Tibial nerve (tissue), 4 donors: Measurements from ENCODE around the gene CRB1. TPM values are rescaled to one million over a fixed set of nuclear protein-coding genes. Genes with fewer than 3 reads are reported as not detected.

Experiments
- DNase-seq, 2 donors: peaks; one replicate each; pipeline ENCODE4 v3.0.0-alpha.2; 2019; ENCODE audit warnings: low spot score in 2 of 2
- H3K27ac ChIP-seq, 4 donors: fragments of 200-600 bp; sonication (generic) in 3 of 4; one replicate each; pipeline ENCODE4 v1.5.1; 2017 to 2019; ENCODE audit warnings: mild to moderate bottlenecking in 1 of 4
- H3K27me3 ChIP-seq, 2 donors: fragments of 200-600 bp; sonication (generic) in 1 of 2; one replicate each; pipeline versions ENCODE4 v1.5.1 to v1.6.0; 2017 to 2019
- H3K36me3 ChIP-seq, 3 donors: fragments of 200-600 bp; sonication (generic); one replicate each; pipeline ENCODE4 v1.5.1; 2018 to 2019
- H3K4me1 ChIP-seq, 4 donors: fragments of 200-600 bp; sonication (generic) in 3 of 4; one replicate each; pipeline ENCODE4 v1.5.1; 2017 to 2019
- H3K4me3 ChIP-seq, 4 donors: fragments of 200-600 bp; sonication (generic) in 3 of 4; one replicate each; pipeline ENCODE4 v1.5.1; 2017 to 2019; ENCODE audit warnings: mild to moderate bottlenecking in 1 of 4, moderate library complexity in 1 of 4
- H3K9me3 ChIP-seq, 4 donors: fragments of 200-600 bp; sonication (generic) in 3 of 4; one replicate each; pipeline ENCODE4 v1.5.1; 2017 to 2019
- CTCF ChIP-seq, 5 experiments: fragments of 200-600 bp in 3 of 5; fragments of 450-650 bp in 2 of 5; sonication (generic) in 3 of 5; IDR thresholded peaks; one replicate each; pipeline ENCODE4 v1.5.1; 2016 to 2019; ENCODE audit warnings: antibody characterized with exemption in 5 of 5, mild to moderate bottlenecking in 3 of 5, moderate library complexity in 2 of 5
- EP300 ChIP-seq, 2 donors: sonication (generic); formaldehyde crosslinking; IDR thresholded peaks; one replicate each; pipeline ENCODE4 v1.6.1; 2017; ENCODE audit warnings: antibody characterized with exemption in 2 of 2, mild to moderate bottlenecking in 1 of 2
- POLR2A ChIP-seq, 2 donors: fragments of 450-650 bp; IDR thresholded peaks; one replicate each; pipeline ENCODE4 v1.6.1; 2017; ENCODE audit warnings: antibody characterized with exemption in 2 of 2, mild to moderate bottlenecking in 2 of 2, moderate library complexity in 2 of 2
- WGBS, 2 donors: methylation state at CpG; one replicate each; pipeline ENCODE4 v1.1.5; 2018; 5-methylcytosine and 5-hydroxymethylcytosine counted together
- total RNA-seq, 4 donors: library from RNA; depleted of rRNA; stranded (reverse); fragments of >200 nt; gene quantifications; one replicate each; pipeline ENCODE4 v1.1.0, GENCODE V29; 2016

Gene CRB1
- total RNA-seq, 4 donors from 2014 or later = 0.60 to 4.0 (median 1.7) TPM

DNA sequence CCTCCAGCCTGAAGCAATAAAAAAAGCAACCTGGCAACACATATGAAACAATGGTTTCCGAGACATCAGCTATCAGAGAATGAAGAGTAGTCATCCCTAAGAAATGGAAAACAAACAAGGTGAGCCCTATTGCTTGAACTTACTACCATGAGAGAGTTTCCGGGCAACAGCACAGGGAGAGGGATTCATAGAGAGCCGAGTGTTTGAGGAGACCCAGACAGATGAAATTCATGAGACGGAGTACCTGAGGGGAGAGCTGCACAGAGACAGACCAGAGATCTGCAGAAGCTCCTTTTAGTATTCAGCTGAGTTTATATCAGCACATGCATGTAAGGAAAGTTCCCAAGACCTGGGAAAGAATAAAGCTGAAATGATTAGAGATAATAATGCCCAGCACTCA, 19.8 kb downstream of the CRB1 start:
- 76 to 77% methylated on average over 4 of the region's 4 CpGs for WGBS, 2 donors
- H3K4me1 ChIP-seq = no peaks in the 10 kb centered on the region
- no peak overlapping the region for H3K4me3 ChIP-seq
- no peaks in the 10 kb centered on the region for H3K36me3 ChIP-seq
- no peaks in the 10 kb centered on the region for H3K27me3 ChIP-seq
- no peak for DNase-seq
- H3K9me3 ChIP-seq = no peaks in the 10 kb centered on the region
- no peak overlapping the region for H3K27ac ChIP-seq
- no peak for TF ChIP-seq CTCF (IDR thresholded peaks at IDR 0.05)
- no peak for TF ChIP-seq EP300 (IDR thresholded peaks at IDR 0.05)
- TF ChIP-seq POLR2A (IDR thresholded peaks at IDR 0.05) = no peak

GRCh38 chr1:197302775-197303174, 34.7 kb downstream of the CRB1 start:
- no peak overlapping the region for H3K27ac ChIP-seq
- H3K9me3 ChIP-seq = no peaks in the 10 kb centered on the region
- DNase-seq = no peak
- H3K27me3 ChIP-seq = no peaks in the 10 kb centered on the region
- H3K4me1 ChIP-seq = no peaks in the 10 kb centered on the region
- TF ChIP-seq POLR2A (IDR thresholded peaks at IDR 0.05) (no peak), EP300 (IDR thresholded peaks at IDR 0.05) (no peak), CTCF (IDR thresholded peaks at IDR 0.05) (no peak)
- H3K4me3 ChIP-seq = no peak overlapping the region
- no peaks in the 10 kb centered on the region for H3K36me3 ChIP-seq

DNA sequence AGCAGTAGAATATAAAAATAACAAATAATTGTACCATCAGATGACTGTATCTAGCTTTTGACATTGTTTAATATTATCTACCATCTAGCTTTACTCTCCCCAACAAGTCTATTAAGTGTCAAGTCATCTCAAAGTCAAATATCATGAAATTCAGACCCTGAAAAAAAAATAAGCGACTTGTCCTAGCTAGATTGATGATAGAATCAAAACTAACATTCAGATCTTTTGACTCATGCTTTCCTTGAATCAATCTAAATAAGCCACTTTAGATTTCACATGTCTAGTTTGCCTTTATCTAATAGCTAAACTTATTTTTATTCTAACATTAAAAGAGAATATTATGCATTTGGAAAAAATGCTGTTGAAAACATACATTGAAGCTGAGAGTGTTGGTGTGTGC, 35.4 kb downstream of the CRB1 start:
- H3K9me3 ChIP-seq = no peaks in the 10 kb centered on the region
- no peak for TF ChIP-seq CTCF (IDR thresholded peaks at IDR 0.05)
- no peak for TF ChIP-seq EP300 (IDR thresholded peaks at IDR 0.05)
- TF ChIP-seq POLR2A (IDR thresholded peaks at IDR 0.05) = no peak

GRCh38 chr1:197304638-197305200, 36.7 kb downstream of the CRB1 start:
- no peak for DNase-seq
- TF ChIP-seq EP300 (IDR thresholded peaks at IDR 0.05) (no peak), CTCF (IDR thresholded peaks at IDR 0.05) (no peak), POLR2A (IDR thresholded peaks at IDR 0.05) (no peak)
- no peaks in the 10 kb centered on the region for H3K9me3 ChIP-seq
- no peaks in the 10 kb centered on the region for H3K27me3 ChIP-seq
- H3K4me3 ChIP-seq = no peak overlapping the region
- H3K27ac ChIP-seq = no peak overlapping the region
- H3K36me3 ChIP-seq = no peaks in the 10 kb centered on the region
- 24 to 45% methylated on average over 1 of the region's 1 CpG for WGBS, 2 donors
- no peaks in the 10 kb centered on the region for H3K4me1 ChIP-seq

More for the DNA sequence above, 35.4 kb downstream of the CRB1 start:
- Histone ChIP-seq H3K36me3 (no peaks in the 10 kb centered on the region), H3K4me3 (no peak overlapping the region), H3K27ac (no peak overlapping the region), H3K27me3 (no peaks in the 10 kb centered on the region), H3K4me1 (no peaks in the 10 kb centered on the region)
- 86 to 96% methylated on average over 1 of the region's 1 CpG for WGBS, 2 donors
- DNase-seq = no peak

DNA sequence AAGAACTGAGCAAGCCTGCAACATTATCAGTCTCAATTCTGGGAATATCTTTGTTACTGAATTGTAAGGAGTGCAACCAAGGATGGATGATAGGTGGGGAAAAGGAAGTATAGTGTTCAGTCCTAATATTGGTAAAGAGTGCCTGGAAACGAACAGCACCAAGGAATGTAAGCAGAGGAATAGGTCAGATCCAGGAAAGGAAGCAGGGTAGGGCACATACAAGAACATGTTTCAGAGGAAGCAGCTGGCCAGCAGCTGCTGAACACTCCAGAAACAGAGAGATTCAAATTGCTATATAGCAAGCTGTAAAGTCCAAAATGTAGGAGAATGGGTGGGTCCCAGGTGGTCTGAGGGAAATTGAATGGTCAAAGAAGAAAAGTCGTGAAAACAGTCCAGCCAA, 37.9 kb downstream of the CRB1 start:
- Histone ChIP-seq H3K27ac (no peak overlapping the region), H3K27me3 (no peaks in the 10 kb centered on the region), H3K4me1 (no peaks in the 10 kb centered on the region), H3K9me3 (no peaks in the 10 kb centered on the region), H3K36me3 (no peaks in the 10 kb centered on the region), H3K4me3 (no peak overlapping the region)
- WGBS, 2 donors = 39 to 40% methylated on average over 2 of the region's 2 CpGs
- no peak for DNase-seq
- TF ChIP-seq CTCF (IDR thresholded peaks at IDR 0.05) = no peak
- TF ChIP-seq POLR2A (IDR thresholded peaks at IDR 0.05) = no peak
- no peak for TF ChIP-seq EP300 (IDR thresholded peaks at IDR 0.05)
